HG02943 (cell line): ENCODE data around the gene ASL.
A peak's percentile ranks its signal among the peaks of the same experiment; 100 is the strongest.
"Not testable (repeated sequence)": the region's sequence is repeated elsewhere in the genome, so short reads cannot be mapped to it uniquely, and the experiment has no call there.

Experiments used
- ATAC-seq: cut with Tn5 transposase; IDR thresholded peaks from one replicate; pipeline ENCODE4 v1.9.1; 2021; ENCODE audit warnings: mild to moderate bottlenecking, low read depth, moderate library complexity; ENCODE audit not compliant: unreplicated experiment

The ASL gene

DNA sequence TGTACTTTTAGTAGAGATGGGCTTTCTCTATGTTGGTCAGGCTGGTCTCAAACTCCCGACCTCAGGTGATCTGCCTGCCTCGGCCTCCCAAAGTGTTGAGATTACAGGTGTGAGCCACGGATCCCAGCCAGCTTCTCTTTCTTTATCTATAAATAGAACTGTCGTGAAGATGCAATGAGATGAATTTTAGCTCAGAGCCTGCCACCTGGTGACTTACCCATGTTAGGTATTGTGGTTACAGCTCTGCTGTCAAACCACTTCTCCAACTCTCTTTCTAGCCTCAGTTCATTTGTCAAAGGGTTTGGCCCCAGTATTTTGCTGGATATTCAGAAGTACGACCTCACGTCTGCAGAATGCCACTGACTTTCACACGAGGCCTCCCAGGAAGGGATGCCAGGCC lies 3.4 kb upstream of the ASL start:
- ATAC-seq = not testable (repeated sequence)

DNA sequence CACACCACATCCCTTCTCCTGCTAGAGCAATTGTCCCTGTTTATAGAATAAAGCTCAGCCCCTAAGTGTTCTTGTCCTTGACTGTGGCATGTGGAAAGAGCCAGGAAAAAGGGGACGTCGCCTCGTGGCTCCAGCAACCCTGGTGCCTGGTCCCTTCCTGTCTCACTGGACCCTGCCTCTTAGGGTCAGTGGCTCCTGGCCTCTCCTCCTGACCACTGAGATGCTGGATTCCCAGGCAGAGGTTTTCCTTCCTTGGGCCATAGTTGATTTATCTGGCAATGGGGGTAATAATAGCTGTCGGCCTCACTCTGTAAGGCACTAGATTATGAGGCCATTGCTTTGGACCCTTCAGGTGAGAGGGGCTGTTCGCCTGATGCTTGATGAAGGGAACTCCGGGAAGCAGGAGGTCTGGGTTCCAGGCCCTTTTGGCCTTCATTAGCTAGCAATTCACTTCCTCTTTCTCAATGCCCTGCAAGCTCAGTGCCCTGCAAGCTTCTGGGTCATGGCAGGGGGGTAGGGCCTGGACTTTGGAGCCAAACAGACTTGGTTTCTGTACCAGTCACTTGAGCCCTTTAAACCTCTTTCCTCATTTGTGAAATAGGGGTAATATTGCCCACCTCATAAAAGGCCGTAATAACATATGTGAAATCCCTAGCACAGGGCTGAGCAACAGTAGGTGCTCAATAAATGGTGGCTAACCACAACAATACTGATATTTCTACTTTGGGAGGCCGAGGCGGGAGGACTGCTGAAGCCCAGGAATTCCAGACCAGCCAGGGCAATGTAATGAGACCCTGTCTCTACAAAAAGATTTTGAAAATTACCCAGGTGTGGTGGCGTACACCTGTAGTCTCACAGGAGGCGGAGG lies 1.1 kb downstream of the ASL start:
- no peak for ATAC-seq

DNA sequence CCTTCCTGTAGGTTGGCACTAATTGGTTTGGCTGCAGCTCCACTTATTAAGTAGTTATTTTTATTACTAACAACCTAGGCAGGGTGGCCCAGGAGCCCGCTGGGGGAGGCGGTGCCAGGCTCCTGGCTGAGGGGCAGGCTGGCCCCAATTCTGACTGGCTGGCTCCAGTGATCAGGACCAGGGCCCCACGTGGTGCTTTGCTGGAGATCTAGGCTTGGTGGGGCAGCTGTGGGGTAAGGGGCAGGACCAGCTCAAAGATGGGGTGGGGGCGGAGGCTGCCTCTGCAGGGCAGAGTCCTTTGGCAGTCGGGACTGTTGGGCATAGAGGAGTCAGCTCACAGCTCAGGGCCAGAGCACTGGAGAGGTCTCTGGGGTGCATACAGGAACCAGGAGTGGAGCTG lies 2.4 kb downstream of the ASL start:
- no peak for ATAC-seq

DNA sequence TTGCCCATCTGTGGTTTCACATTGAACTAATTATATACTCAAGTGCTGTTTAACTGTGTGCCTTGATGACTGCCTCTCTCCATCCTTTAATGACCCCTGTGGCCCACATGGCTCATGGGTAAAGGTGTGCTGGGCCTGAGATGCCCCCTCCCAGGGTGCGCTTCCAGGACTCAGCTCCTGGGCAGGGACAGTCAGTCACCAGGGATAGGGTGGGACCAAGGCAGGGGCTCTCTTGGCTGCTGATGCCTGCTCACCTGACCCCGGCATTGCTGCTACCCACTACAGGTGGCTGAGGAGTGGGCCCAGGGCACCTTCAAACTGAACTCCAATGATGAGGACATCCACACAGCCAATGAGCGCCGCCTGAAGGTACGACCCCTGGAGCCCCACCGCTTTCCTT lies 6.5 kb downstream of the ASL start:
- ATAC-seq = no peak

DNA sequence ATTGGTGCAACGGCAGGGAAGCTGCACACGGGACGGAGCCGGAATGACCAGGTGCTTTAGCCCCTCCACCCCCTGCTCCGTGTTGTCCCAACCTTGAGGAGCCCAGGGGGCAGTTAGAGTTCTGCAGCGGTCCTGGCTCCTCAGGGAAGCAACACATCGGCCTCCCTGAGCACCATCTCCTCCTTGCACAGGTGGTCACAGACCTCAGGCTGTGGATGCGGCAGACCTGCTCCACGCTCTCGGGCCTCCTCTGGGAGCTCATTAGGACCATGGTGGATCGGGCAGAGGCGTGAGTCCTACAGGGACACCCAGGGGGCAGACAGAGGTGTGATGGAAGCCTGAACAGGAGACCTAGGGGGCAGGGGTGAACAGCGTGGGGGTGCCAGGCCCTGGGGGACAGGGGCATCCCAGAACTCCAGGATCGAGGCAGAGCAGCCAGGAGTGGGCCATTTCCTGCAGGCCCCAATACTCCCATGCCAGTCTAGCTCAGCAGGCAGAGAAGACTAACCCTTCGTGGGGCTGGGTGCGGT lies 7.3 kb downstream of the ASL start:
- ATAC-seq = no peak

DNA sequence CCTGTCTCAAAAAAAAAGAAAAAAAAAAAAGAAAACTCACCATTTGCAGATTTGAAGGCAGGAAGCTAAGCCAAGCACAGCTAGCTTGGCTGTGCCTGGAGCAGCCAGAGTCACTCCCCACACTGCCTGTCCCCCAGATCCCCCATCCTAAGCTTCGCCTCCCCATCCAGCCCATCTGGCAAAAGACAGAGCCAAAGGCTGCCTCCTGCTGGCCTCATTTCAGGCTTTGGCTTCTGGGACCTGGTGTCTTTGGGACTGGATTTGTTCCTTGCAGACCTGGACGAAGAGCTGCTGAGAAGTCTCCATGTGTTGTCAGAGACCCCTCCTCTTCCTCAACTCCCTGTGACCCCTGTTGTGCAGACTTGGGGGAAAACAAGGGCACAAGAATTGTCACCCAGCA lies 8.1 kb downstream of the ASL start:
- no peak for ATAC-seq

DNA sequence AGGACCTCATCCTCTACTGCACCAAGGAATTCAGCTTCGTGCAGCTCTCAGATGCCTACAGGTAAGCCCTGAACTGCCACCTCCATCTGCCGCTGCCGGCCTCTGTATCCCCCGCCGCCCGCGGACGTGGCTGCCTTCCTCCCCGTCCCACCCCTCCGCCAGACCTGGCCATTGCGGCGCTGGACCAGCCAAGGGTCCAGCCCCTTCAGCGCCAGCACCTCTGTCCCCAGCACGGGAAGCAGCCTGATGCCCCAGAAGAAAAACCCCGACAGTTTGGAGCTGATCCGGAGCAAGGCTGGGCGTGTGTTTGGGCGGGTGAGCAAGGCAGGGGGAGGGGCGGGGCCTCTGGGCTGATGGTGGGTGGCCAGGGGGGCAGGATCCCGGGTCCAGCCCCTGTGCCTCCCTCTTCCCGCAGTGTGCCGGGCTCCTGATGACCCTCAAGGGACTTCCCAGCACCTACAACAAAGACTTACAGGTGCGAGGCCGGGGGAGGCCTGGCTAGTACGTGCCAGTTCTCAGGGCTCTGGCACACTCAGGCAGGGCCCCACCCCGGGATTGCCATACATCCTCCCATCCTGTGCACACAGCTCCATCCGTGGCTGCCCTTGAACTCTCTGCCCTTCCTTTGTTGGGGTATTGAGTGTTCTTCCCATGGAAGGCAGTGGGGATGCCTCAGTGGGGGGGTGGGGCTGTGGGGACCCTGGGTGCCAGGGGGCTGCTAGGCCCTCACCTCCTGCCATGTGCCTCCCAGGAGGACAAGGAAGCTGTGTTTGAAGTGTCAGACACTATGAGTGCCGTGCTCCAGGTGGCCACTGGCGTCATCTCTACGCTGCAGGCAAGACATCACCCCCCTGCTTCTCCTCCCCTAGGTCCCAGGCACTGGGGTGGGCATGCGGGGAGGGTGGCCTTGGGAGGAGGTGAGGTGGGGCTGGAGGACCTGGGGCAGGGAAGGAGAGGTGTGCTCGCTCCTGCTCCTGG lies 13.5 kb downstream of the ASL start:
- no peak for ATAC-seq

DNA sequence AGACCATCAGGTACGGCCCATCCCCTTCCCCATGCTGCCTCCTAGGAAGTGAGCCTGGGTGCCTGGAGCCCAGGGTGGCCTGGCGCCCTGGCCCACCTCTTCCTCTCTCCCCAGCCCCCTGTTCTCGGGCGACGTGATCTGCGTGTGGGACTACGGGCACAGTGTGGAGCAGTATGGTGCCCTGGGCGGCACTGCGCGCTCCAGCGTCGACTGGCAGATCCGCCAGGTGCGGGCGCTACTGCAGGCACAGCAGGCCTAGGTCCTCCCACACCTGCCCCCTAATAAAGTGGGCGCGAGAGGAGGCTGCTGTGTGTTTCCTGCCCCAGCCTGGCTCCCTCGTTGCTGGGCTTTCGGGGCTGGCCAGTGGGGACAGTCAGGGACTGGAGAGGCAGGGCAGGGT lies 17.0 kb downstream of the ASL start:
- no peak for ATAC-seq

DNA sequence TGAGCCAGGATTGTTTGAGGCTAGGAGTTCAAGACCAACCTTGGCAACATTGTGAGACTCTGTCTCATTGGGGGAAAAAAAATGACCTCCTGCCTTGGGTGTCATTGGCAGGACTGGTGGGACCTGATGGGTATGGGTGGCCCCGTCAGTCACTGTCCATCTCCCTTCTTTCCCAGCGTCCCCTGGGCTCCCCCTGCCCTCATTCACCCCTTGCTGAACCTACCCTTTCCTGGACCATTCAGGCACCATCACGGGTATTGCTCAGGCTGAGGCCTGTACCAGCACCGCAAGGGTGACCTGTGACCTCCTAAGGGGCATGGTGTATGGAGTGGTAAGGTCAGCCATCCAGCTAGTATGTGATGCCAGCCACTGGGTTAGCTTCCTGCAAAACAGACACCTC lies 19.4 kb downstream of the ASL start:
- ATAC-seq = no peak

DNA sequence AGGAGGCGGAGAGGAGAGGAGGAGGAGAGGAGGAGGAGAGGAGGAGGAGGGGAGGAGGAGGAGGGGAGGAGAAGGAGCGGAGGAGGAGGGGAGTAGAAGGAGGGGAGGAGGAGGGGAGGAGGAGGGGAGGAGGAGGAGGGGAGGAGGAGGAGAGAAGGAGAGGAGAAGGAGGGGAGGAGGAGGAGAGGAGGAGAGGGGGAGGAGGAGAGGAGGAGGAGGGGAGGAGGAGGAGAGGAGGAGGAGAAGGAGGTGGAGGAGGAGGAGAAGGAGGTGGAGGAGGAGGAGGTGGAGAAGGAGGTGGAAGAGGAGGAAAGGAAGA lies 23.6 kb downstream of the ASL start:
- no peak for ATAC-seq

DNA sequence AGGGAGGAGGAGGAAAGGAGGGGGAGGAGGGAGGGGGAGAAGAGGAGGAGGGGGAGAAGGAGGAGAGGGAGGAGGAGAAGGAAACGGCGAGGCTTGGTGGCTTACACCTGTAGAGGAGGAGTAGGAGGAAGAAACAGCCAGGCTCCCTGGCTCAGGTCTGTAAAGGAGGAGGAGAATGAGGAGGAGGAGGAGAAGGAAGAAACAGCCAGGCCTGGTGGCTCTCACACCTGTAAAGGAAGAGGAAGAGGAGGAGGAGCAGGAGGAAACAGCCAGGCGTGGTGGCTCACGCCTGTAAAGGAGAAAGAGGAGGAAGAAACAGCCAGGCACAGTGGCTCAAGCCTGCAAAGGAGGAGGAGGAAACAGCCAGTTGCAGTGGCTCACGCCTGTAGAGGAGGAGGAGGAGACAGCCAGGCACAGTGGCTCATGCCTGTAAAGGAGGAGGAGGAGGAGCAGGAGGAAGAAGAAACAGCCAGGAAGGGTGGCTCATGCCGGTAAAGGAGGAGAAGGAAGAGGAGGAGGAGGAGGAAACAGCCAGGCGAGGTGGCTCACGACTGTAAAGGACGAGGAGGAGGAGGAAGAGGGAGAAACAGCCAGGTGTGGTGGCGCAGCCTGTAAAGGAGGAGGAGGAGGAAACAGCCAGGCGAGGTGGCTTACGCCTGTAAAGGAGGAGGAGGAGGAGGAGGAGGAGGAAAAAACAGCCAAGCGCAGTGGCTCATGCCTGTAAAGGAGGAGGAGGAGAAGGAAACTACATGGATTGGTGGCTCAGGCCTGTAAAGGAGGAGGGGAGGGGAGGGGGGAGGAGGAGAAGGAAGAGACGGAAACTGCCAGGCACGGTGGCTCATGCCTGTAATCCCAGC lies 24.2 kb downstream of the ASL start:
- peak; percentile 69 for ATAC-seq

DNA sequence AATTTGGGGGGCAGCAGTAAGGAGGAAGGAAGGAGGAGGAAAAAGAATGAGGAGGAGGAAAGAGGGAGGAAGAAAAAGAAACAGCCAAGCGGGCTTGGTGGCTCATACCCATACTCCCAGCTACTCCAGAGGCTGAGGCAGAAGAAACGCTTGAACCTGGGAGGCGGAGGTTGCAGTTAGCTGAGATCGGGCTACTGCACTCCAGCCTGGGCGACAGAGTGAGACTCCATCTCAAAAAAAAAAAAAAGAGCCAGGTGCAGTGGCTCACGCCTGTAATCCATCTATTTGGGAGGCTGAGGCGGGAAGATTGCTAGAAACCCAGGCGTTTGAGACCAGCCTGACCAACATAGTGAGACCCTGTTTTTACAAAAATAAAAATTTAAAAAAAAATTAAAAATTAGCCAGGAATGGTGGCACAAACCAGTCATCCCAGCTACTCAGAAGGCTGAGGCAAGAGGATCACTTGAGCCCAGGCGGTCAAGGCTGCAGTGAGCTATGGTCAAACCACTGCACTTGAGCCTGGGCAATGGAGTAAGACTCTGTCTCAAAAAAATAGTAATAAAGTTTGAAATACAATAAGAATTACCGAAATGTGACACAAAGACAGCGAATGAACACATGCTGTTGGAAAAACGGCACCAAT lies 24.9 kb downstream of the ASL start:
- no peak for ATAC-seq

DNA sequence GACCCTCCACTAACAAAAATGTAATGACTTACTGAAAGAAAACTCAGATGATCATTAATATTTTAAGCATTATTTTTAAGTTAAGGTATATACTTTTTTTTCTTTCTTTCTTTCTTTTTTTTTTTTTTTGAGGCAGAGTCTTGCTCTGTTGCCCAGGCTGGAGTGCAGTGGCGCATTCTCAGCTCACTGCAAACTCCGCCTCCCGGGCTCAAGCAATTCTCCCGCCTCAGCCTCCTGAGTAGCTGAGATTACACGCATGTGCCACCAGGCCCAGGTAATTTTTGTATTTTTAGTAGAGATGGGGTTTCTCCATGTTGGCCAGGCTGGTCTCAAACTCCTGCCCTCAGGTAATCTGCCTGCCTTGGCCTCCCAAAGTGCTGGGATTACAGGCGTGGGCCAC lies 26.5 kb downstream of the ASL start:
- not testable (repeated sequence) for ATAC-seq

DNA sequence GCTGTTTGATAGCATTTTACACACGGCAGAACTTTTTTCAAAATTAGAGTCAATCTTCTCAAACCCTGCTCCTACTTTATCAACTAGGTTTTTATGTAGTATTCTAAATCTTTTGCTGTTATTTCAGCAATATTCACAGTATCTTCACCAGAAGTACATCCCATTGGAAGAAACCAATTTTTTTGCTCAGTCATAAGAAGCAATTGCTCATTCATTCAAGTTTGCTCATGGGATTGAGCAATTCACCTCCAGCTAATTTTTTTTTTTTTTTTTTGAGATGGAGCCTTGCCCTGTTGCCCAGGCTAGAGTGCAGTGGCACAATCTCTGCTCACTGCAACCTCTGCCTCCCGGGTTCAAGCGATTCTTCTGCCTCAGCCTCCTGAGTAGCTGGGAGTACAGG lies 28.4 kb downstream of the ASL start:
- not testable (repeated sequence) for ATAC-seq

DNA sequence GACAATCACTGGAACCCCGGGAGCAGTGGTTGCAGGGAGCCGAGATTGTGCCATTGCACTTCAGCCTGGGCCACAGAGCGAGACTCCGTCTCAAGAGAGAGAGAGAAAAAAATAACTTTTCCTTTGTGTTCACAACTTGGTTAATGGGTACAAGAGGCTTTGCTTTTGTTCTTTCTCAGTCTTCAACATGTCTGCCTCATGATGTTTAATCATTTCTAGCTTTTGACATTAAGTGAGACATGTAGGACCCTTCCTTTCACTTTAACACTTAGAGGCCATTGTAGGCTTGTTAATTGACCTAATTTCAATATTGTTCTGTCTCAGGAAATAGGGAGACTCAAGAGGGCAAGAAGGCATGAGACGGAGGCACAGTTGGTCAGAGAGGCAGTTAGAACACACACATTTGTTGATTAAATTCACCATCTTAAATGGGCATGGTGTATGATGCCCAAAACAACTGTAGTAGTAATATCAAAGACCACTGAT lies 29.7 kb downstream of the ASL start:
- ATAC-seq = no peak

DNA sequence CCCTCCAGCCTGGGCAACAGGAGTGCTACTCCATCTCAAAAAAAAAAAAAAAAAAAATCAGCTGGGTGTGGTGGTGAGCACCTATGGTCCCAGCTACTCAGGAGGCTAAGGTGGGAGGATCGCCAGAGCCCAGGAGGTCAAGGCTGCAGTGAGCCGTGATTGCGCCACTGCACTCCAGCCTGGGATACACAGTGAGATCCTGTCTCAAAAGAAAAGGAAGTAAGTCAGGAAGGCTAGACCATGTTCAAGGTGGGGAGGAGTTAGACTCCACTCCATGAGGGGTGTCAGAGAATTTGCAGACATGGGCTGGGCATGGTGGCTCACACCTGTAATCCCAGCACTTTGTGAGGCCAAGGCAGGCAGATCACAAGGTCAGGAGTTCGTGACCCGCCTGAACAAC lies 32.8 kb downstream of the ASL start:
- not testable (repeated sequence) for ATAC-seq

DNA sequence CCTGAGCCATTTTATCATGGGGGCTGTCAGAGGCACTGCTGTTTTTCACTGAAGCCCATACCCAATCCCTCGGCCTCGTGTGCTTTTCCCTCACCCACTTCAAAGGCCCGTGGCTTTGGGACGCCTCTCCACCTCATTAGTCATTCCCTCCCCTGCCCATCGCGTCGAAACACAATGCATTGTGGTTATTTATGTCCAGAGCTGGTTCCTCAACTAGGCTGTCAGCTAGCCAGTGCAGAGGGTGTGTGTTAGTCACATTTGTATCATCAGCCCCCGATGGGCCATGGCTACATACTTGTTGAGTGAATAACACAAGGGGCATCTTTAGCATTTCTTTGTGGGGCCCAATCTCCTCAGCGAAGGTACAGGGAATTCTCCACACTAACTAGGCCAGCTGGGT lies 35.2 kb downstream of the ASL start:
- no peak for ATAC-seq

DNA sequence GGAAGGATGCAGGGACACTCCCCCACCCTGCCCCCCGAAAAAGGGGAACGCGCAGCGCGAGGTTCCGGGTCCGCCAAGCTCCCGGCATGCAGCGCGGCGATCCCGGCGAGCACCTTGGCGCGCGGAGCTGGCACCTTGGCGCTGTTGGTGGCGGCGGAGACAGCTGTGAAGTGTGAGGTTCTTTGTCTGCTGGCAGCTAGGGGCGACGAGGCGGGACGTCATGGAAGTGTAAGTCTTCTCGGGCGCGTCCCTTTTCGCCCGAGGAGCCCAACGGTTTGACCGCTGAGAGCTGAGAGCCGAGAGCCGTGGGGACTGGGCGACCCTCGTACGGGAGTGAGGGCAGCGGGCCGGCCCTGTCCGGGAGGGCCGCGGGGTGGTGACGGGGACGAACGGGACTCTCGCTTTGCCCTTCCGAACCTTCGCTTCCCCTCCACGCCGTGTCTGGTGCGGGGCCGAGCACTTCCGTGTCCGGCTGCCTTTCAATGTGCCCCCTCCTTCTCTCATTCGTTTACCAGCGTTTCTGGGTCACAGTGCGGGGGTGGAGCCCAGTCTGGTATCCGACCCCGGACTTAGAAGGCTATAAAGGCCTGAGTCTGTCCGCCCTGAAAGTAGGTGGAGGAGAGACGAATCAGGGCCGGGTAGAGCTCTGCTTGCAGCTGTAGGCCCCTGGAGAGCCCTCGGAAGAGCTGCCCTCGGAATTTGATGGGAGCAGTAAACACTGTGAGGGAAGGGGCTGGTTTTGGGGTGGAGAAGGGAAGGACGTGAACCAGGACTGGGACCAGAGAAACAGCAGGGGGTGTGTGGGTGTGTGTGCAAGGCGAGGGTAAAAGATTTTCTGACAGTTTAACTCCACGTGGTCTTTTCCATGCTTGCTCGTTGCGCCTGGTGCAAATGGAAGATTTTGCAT lies 39.4 kb downstream of the ASL start, which contains the start of gene CRCP:
Gene CRCP, plus strand, starts transcription at position 105 of the 907 bp plus-strand sequence. Its CDS starts 116 bp downstream, at position 221.
- ATAC-seq = peak; percentile 90
